ENCODE measurements around the gene KRT76. TPM values are rescaled to one million over a fixed set of nuclear protein-coding genes. Genes with fewer than 3 reads are reported as not detected.

KRT76 gene
- total RNA-seq, 1 experiment from 2014 or later: not detected

DNA sequence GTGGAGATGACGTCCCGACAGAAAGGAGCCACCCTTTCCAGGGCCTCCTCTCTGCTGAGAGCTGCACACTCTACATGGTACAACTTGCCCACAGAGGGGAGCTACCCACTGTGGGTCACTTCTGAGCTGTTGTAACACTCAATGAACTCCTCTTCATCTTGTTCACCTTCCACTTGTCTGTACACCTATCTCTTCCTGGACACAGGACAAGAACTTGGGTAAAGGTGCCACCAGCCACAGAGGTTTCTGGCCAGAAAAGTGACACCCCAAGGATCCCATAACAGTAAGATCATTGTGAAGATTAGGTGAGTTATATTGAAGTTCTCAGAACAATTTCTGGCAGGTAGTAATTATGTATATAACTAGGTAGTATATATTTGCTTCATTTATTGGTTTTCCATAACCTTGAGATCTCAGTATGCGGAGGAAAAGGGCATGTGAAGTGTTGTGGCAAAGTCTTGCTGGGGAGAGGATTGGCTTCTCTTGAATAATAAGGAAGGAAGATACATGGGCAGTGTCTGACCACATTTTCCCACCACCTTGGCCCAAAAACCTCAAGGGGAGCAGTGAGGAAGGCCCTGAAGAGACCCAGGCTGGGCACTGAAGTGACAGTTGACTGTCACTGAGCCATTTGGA, 34.2 kb downstream of the KRT76 start:
- no peak overlapping the region for H3K9ac ChIP-seq (ENCODE audit: extremely low read depth, insufficient read length, low read length)
- no peak overlapping the region for H3K4me2 ChIP-seq (ENCODE audit: insufficient read depth, insufficient read length, low read length)
- H3T11ph ChIP-seq (ENCODE audit: low read length): no peak overlapping the region
- no peak overlapping the region for H4K91ac ChIP-seq (ENCODE audit: insufficient read length, low read depth, low read length)
- no peak overlapping the region for H4K8ac ChIP-seq (replicated peaks; ENCODE audit: insufficient read length, low read depth, low read length)
- H3K27me3 Mint-ChIP-seq (ENCODE audit: low read depth): peaks cover 52% of the 10 kb centered on the region
- no peak overlapping the region for H3K4ac ChIP-seq (ENCODE audit: low read depth, low read length)
- H3K4me1 Mint-ChIP-seq: peaks cover 4% of the 10 kb centered on the region in 2 experiments; a peak in 3 of 4 replicates
- H2BK5ac ChIP-seq (ENCODE audit: insufficient read length, low read length): no peak overlapping the region
- no peak for DNase-seq
- H3K9me3 ChIP-seq (ENCODE audit: control insufficient read depth, low read depth, low read length): no peaks in the 10 kb centered on the region
- no peaks in the 10 kb centered on the region for H3K36me3 Mint-ChIP-seq (ENCODE audit: insufficient read depth in 1 of 3, low read depth in 3 of 3)
- no peak overlapping the region for H3K18ac ChIP-seq (ENCODE audit: insufficient read length, low read depth, low read length)
- H2AFZ ChIP-seq (ENCODE audit: low read length): no peak overlapping the region
- H2AK5ac ChIP-seq (ENCODE audit: insufficient read length, low read length): no peak overlapping the region
- H3K9me3 Mint-ChIP-seq: no peaks in the 10 kb centered on the region
- H4K20me1 ChIP-seq (ENCODE audit: control insufficient read depth, insufficient read depth, insufficient read length): no peaks in the 10 kb centered on the region
- TF ChIP-seq, protein P1, sequence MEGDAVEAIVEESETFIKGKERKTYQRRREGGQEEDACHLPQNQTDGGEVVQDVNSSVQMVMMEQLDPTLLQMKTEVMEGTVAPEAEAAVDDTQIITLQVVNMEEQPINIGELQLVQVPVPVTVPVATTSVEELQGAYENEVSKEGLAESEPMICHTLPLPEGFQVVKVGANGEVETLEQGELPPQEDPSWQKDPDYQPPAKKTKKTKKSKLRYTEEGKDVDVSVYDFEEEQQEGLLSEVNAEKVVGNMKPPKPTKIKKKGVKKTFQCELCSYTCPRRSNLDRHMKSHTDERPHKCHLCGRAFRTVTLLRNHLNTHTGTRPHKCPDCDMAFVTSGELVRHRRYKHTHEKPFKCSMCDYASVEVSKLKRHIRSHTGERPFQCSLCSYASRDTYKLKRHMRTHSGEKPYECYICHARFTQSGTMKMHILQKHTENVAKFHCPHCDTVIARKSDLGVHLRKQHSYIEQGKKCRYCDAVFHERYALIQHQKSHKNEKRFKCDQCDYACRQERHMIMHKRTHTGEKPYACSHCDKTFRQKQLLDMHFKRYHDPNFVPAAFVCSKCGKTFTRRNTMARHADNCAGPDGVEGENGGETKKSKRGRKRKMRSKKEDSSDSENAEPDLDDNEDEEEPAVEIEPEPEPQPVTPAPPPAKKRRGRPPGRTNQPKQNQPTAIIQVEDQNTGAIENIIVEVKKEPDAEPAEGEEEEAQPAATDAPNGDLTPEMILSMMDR (conservative IDR thresholded peaks at IDR 0.05): no peak
- H3K79me2 ChIP-seq (ENCODE audit: insufficient read depth, low read length): no peaks in the 10 kb centered on the region
- H2BK12ac ChIP-seq (ENCODE audit: insufficient read length, low read depth, low read length): no peak overlapping the region
- no peak overlapping the region for H2BK120ac ChIP-seq (ENCODE audit: low read depth, low read length, poor library complexity, severe bottlenecking)
- no peak overlapping the region for H2BK20ac ChIP-seq (ENCODE audit: low read depth, low read length, poor library complexity, severe bottlenecking)
- H3K27me3 ChIP-seq (ENCODE audit: insufficient read depth, low read length): no peaks in the 10 kb centered on the region
- H3K27ac Mint-ChIP-seq: no peak overlapping the region
- H3K23me2 ChIP-seq (ENCODE audit: insufficient read length, low read depth, low read length, poor library complexity, severe bottlenecking): no peaks in the 10 kb centered on the region
- no peak overlapping the region for H4K5ac ChIP-seq (ENCODE audit: insufficient read length, low read depth, low read length)
- no peak overlapping the region for H3K27ac ChIP-seq (ENCODE audit: insufficient read length, low read depth, low read length)
- no peak overlapping the region for H3K23ac ChIP-seq (ENCODE audit: insufficient read length, low read depth, low read length)
- no CpG with 5 or more reads among the region's 3 CpGs for WGBS (ENCODE audit: extremely low coverage, insufficient read length, low lambda C conversion rate)
- no peak overlapping the region for H3K4me3 Mint-ChIP-seq
- no peak overlapping the region for H3K56ac ChIP-seq (ENCODE audit: insufficient read length, low read depth, low read length)
- H3K4me1 ChIP-seq (ENCODE audit: insufficient read depth, low read length): no peaks in the 10 kb centered on the region
- no peaks in the 10 kb centered on the region for H3K79me1 ChIP-seq (ENCODE audit: insufficient read depth, low read depth, low read length, poor library complexity, severe bottlenecking)
- no peak overlapping the region for H3K14ac ChIP-seq (ENCODE audit: insufficient read depth, low read length)
- H2BK15ac ChIP-seq (ENCODE audit: low read depth, low read length): no peak overlapping the region

Data from H9 (cell line).